GM19467 (cell line): ENCODE data around the gene CALY.
"Not testable (repeated sequence)": the region's sequence is repeated elsewhere in the genome, so short reads cannot be mapped to it uniquely, and the experiment has no call there.

ENCODE experiments used
- ATAC-seq: cut with Tn5 transposase; IDR thresholded peaks from one replicate; pipeline ENCODE4 v1.9.1; 2021; ENCODE audit warnings: mild to moderate bottlenecking, moderate library complexity; ENCODE audit not compliant: unreplicated experiment

The CALY gene

GRCh38 chr10:133332936-133333699 is 3.6 kb downstream of the CALY start:
- no peak for ATAC-seq

GRCh38 chr10:133329491-133330202 is 7.0 kb downstream of the CALY start:
- peak; percentile 78 for ATAC-seq

DNA sequence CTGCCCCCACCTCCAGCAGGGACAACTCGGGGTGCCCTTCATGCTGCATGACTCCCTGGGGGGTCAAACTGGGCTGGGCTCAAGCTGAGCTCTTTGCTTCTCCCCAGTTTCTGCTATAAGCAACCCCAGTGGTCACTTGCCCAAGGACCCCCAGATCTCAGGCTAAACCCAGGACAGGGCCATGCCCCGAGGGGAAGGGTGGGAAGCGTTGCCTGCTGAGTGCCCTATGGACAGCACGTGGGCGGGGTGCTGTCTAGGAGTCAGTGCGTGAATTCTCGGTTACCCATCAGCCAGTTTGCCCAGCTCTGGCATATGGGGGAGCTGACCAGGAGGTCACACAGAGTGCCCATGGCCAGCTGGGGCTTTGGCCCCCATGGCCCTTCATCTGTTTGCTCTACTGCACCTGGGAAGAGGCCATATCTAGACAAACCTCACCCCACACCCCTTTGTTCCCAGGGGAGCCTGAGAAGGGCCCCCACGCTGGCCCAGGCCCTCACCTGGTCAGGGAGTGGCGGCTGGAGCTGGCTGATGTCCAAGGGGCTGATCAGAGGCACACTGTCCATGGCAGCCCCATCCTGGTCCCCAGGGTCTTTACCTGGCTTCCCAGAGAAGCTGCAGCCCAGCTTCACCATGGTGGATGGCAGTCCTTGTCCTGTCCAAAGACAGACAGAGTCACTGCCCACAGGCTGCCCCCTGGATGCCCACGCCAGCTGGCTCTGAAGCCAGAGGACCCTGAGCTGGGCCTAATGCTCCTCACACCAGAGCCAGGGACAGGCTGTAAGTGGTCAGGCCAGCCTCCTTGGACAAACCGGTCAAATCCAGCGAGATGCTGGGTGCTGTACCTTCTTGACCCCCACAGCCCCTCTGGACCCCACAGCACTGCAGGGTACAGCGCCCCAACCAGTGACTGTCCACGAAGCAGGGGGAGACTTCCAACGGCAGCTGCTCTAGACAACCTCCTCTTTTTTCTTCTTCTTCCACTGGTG is 8.0 kb downstream of the CALY start:
- no peak for ATAC-seq

DNA sequence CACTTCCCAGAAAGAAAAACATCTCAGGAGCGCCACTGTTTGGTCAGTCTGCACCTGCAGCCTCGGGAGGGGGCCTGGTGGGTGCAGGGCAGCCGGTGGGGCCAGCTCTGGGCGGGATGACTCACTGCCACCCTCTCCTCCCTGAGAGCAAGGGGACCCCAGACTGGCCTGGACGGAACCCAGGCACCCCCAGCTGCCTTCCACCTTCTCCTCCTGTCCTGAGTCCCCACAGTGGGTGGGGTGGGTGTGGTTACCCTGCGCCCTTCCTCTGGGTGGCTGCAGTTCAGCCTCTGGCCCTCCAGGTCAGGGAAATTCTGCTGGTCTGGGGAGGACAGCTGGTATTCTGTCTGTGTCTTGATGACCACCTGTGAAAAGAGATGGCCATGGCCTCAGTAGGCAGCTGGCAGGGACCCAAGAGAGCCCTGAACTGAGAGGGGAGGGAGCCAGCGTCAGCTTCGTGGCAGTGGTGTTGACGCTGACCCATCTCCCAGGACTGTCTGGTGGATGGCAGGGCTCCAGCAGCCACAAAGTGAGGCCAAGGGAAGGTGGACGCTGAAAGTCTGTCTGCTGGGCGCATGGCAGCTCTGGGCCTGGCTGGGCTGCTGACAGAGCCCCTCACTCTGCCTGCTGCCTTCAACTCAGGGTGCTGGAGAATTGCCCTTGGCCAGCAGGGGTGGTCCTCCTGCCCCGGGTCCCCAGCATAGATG is 8.9 kb downstream of the CALY start:
- no peak for ATAC-seq

- ATAC-seq, result no peak
These were observed 9.7 kb downstream of the CALY start for GRCh38 chr10:133326745-133327650.

DNA sequence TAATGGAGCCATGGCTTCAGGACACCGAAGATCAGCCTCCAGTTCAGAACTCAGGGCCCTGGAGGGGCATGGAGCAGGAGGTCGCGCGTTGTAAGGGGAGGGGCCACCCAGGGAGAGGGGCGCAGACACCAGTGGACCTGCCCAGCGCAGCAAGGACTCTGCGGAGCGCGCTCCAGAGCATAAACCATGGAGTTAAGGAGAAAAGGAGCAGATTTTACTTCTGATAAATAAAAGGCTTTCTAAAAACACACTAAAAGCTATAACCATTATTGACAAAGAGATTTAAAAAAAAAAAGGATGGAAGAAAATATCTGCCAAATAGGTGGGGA is 10.5 kb downstream of the CALY start:
- ATAC-seq, result no peak

GRCh38 chr10:133325440-133326222 is 11.1 kb downstream of the CALY start:
- ATAC-seq, result no peak

- ATAC-seq, result no peak
These were observed 11.8 kb downstream of the CALY start for GRCh38 chr10:133324857-133325260.

DNA sequence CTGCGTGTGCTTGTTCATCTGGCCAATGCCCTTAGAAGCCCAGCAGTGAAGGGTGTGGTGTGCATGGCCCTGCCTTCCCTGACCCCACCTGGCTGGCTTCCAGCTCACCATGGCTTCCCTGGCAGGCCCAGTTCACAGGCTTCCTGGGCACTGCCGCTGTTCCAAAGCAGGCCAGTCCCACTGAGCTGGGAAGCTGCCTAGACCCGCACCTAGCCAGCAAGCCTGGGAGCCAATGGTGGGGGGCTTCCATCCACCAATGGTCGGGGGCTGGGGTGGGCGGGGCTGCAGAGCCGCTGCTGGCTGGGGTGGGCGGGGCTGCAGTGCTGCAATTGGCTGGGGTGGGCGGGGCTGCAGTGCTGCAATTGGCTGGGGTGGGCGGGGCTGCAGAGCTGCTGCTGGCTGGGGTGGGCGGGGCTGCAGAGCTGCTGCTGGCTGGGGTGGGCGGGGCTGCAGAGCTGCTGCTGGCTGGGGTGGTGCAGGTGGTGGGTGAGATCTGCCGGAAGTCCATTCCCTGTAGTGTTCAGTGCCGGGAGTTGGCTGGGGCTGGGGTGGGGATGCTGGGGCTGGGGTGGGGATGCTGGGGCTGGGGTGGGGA is 12.4 kb downstream of the CALY start:
- ATAC-seq, result no peak

- not testable (repeated sequence) for ATAC-seq
These were observed 14.5 kb downstream of the CALY start for GRCh38 chr10:133322064-133322709.

- ATAC-seq, result not testable (repeated sequence)
These were observed 15.8 kb downstream of the CALY start for GRCh38 chr10:133320852-133321422.

DNA sequence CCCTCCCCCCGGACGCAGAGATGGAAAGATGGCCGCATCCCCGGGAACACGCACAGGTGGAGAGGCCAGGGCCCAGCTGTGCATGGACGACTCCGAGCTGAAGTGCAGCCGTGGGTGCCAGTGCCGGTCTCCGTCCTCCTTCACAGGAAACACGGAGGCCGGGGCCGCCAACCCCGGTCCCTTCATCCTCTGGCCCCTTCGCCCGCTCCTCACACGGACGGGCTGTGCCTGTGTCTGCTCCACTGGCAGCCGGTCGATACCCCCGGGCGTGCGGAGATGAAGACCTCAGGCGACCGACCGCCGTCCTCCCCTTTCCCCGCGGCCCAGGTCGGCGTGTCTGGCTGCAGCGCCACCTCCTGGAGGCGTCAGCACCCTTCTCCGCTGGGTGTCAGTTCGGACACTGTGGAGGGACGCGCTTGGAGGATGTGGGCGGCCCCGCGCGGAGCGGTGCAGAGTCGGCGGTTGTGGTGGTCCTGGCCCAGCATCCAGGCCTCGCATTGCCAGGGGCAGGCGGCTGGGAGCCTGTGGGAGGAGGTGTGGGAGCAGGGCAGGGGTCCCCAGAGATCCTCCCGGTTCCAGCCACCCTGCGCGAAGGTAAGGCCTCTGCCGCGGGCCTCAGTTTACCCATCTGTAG is 18.1 kb downstream of the CALY start:
- peak; percentile 71 for ATAC-seq

GRCh38 chr10:133316732-133317131 is 20.0 kb downstream of the CALY start:
- no peak for ATAC-seq

- ATAC-seq, result no peak
These were observed 20.4 kb downstream of the CALY start for GRCh38 chr10:133316266-133316665.

- ATAC-seq, result no peak
These were observed 20.8 kb downstream of the CALY start for GRCh38 chr10:133315847-133316246.

DNA sequence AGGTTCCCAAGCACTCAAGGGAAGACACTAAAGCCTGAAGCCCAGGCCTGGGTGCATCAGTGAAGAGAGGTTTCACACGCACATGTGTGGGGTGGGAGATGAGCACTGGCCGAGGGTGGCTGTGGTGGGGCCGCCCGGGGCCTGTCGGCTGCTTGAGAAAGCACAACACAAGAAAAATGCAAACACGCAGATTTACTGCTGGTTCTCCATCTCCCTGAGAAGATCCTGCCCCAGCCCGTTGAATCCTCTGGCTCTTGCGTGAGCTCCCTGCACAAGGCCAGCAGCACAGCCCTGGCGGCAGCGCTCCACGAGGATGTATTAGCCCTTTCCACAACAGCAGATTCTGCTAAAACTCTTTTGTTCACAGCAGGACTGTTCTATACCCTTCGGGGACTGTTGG is 21.8 kb downstream of the CALY start:
- no peak for ATAC-seq

- no peak for ATAC-seq
These were observed 23.5 kb downstream of the CALY start for GRCh38 chr10:133313192-133313591.
